NCI-H2227 (cell line): ENCODE results near the gene RASL12.
"Not testable (repeated sequence)": the region's sequence is repeated elsewhere in the genome, so short reads cannot be mapped to it uniquely, and the experiment has no call there.

Experiments used
- DNase-seq: peaks from one replicate; lab custom pipeline; 2025; ENCODE audit not compliant: unreplicated experiment; lab: John Stamatoyannopoulos, UW

Gene RASL12

DNA sequence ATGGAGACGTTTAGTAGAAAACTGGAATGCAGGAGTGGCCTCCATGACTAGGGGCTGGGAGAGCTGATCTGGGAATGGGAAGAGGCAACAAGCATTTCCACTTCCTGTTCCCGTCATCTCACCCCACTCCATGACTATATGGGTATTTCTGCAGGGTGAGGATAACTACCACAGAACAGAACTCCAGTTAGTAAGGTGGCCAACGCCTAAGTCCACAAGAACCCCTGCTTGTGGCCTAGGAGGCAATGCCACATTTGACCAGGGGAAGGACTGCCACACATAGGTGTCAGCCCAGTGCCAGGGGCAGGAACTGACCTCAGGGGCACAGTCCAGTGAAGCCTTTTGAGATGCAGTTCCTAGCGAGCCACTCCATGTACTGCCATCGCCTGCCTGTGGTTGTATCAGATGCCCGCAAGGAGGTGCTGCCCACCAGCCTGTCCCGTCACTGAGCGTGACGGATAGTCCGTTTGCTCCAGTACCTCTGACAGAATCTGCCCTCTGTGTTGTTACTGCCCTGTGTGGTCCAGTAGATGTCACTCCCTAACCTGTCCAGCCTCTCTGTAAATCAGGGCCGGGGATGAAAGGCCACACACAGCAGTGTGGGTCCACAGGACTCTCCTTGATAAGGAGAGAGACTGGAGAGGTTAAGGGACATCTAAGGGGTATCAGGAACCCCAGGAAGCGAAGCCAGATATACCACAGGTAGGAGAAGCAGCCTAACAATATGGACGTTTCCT, 34.8 kb downstream of the RASL12 start:
- peak; percentile 60 for DNase-seq

DNA sequence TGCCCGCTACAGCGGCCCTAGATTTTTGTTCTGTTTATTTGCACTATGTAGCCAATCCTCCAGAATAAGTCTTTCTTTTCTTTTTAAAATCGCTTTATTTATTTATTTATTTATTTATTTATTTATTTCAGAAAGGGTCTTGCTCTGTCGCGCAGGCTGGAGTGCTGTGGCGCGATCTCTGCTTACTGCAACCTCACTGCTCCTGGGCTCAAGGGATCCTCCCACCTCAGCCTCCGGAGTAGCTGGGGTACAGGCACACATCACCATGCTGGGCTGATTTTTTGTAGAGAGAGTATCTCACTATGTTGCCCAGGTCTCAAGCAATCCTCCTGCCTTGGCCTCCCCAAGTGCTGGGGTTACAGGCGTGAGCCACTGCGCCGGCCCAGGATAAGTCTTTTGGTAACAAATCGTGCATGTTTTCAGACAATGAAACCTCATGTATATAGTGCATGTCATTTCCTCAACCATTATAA, 38.0 kb downstream of the RASL12 start:
- no peak for DNase-seq

DNA sequence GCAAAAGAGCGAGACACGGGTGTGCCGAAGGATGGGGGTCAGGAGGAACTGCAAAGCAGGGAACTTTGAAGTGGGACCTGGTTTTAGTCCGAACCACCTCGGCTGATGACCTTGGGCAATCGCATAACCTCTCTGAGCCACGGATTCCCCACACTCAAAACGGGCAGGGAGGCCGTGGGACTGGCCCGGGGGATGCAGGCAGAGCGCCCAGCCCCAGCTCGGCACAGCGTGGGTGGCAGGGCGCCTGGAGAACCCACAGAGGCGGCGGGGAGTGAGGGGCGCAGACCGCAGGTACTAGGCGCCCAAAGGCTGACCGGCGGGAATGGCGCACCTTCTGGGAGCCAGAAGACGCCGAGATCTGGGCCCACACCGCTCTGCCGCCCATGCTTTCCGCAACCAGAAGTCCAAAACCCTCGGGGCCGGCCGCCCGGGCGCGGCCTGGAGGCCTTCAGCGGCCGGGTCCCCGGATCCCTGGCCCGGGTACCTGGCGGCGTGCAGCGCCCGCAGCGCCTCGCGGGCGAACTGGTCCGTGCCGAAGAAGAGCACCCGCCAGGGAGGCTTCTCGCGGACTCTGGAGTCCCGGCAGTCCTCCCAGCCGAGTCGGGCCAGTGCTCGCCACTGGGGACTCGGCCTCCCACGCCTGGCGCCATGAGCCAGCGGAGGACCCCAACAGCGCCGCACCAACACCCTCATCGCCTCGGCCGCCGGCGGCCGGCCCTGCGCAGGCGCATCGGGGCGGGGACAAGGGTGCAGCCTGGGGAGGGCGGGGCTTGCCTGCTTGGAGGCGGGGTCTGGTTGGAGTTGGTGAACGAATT, 38.7 kb downstream of the RASL12 start, which contains the start of gene MTFMT:
MTFMT (minus strand) TSS at position 719 of the 815 bp plus-strand sequence; CDS start at position 693, 26 bp downstream.
- DNase-seq = peak; percentile 84

DNA sequence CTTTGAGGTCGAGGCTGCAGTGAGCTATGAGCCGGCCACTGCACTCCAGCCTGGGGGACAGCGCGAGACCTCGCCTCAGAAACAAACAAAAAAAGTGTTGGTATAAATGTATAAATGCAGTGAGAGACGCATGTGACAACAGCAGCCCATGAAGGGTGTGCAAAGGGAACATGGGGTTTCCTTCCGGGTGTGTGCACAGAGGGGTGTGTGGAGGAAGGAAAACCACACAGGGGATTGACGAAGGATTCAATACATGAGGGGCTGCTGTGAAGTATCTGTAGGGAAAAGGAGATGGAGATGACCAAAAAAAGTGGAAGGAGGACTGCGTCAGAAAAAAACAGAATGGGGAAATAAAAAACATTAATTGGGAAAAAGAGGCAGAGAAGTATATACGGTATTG, 39.5 kb downstream of the RASL12 start:
- DNase-seq = no peak

DNA sequence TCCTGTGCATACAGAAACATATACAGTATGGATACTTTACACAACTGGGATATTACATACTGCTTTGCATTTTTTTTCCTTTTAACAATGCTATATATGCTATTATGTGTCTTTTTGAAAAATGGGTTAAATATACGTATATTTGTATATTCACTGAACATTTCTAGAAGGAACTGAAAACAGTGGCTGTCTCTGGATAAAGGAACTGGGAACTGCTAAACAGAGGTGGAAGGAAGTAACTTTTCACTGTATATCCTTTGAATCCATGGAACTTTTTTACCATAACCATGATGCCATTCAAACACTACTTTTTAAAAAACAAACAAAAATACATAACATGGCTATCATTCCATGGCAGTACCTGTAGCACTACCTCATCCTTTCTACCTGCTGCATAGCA, 40.2 kb downstream of the RASL12 start:
- DNase-seq = no peak

DNA sequence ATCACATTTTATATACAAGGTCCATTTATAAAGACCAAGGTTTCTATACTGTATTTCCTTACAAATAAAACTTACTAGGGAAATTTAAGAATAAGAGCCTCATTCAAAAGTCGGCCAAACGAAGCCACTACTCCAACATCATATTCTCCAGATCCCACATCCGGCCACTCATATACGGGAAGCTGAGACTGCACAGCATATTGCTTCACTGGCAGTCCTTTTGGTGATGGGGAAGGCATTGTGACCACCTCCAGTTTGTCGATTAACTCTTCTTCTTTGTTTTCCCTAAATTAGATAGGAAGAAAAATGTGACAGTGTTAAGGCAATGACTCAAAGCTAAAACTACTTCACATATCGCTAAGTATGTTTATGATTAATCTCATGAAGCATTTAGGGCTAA, 41.0 kb downstream of the RASL12 start:
- DNase-seq = no peak

DNA sequence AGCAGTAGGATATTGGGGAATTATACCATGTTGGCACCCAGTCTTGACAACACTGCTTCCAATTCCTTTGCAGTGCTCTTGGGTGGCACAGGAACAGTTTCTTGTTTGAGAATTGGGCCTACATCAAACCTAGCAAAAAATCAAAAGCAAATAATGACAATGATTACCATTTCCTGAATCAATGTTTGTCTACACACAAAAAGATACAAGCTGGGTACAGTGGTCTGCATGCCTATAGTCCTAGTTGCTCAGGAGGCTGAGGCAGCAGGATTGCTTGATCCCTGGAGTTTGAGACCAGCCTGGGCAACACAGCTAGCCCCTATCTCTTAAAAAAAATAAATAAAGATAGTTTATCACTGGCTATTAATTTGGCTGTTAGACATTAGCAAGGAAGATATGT, 46.3 kb downstream of the RASL12 start:
- DNase-seq = no peak

DNA sequence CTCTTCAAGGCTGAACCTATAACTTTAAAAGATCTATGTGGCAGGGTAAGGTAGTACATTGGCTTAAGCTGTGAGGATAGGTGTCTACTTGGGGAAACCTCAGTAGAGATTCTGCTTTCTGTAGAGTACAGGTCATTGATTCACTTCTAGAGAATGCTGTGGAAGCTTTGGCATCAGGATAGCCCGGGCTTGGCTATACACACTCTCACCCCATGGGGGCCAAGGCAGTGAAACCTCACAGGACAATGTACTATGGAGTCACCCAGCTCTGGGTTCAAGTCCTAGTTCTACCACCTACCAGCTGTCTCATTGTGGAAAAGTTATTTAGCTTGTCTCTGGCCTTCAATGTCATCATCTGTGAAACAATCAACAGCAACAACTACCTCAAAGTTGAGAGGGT, 47.4 kb downstream of the RASL12 start:
- no peak for DNase-seq

DNA sequence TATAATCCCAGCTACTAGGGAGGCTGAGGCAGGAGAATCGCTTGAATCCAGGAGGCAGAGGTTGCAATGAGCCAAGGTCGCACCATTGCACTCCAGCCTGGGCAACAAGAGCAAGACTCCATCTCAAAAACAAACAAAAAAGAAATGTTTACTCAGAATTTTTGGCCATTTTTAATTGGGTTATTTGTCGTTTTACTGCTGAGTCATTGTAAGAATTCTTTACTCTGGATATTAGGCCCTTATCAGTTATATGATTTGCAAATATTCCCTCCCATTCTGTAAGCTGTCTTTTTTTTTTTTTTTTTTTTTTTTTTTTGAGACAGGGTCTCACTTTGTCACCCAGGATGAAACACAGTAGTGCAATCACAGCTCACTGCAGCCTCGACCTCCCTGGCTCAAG, 56.6 kb downstream of the RASL12 start:
- DNase-seq = not testable (repeated sequence)

DNA sequence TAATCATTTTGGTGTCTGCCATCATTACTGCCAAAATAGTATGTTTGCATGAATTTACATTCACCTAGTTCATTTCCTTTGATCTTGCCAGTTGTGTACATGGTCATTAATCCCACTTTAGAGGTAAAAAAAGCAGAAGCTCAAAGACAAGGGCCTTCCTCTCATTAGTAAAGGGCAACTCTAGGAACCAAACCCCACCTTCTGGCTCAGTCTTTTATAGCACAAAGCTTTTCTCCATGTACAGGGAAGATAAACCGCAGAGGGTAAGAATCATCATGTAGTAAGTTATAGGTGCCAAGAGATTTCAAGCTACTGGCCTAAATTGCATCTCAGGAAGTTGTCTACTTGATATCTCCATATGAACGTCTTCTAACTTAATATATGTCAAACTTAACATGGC, 58.8 kb downstream of the RASL12 start:
- no peak for DNase-seq

DNA sequence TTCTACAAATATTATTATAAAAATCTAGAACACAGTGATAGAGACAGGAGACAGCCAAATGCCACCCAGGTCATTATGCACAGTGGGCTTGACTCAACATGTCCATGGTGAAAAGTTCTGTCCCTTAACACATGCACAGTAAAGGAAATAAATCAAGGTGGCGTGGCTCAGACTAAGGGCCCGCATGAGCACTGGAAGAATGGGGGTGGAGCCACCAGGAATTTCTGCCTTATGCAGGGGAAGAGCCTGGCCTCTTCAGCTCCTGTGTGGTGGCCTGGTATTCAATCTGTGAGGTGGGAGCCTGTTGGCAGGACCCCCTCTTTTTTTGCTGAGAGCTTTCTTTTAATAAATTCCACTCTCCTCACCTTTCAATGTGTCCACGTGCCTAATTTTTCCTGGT, 60.9 kb downstream of the RASL12 start:
- no peak for DNase-seq

DNA sequence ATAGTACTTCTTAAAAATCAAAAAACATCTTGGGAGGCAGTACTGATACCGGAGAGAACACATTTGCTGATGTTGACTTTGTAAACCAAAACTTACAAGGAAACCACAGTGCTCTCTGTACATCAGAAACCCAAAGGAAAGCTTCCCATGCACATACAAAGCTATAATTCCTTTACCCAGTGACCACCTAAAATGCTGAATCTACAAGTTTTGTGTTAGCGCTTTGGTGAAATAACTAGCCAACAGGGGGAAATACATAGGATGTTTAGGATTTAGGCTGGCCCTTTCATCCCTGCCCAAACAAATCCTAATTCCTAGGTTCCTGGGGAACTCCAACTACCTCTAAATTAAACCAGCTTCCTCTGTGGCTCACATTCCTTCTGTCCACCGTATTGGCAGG, 62.8 kb downstream of the RASL12 start:
- DNase-seq = no peak
